T-cell (primary cell): ENCODE data around the gene ITGB4. TPM values are rescaled to one million over a fixed set of nuclear protein-coding genes. Genes with fewer than 3 reads are reported as not detected.

Source experiments
- ATAC-seq, 4 experiments: fragments of 200-7000 bp in 3 of 4; fragments of 150-1000 bp in 1 of 4; cut with Tn5 transposase; replicated peaks in 1 of 4; 1 replicate in 3 of 4; 2 replicates in 1 of 4; pipeline ENCODE4 v1.10.0; 2021; ENCODE audit warnings: moderate library complexity in 3 of 4, mild to moderate bottlenecking in 2 of 4, moderate number of reproducible peaks in 1 of 4
- CTCF ChIA-PET, 2 donors: fragments of 300-600 bp; sonication (Branson Sonifier 250); formaldehyde crosslinking; loops; one replicate each; lab custom pipeline; 2022; ENCODE audit warnings: antibody characterized with exemption in 2 of 2; lab: Charles Lee
- POLR2A ChIA-PET, 2 donors: fragments of 300-600 bp; sonication (Branson Sonifier 250); formaldehyde crosslinking; loops; one replicate each; lab custom pipeline; 2022; ENCODE audit warnings: antibody characterized with exemption in 2 of 2; lab: Charles Lee
- DNase-seq, 35 experiments: peaks; one replicate each; pipeline versions ENCODE4 v3.0.0 to v3.0.0-alpha.2; 2013 to 2023
- H3K27ac ChIP-seq: one replicate; pipeline ENCODE4 v1.5.1; 2013; ENCODE audit warnings: low read length
- H3K27me3 ChIP-seq, 2 experiments: replicated peaks in 1 of 2; 1 replicate in 1 of 2; 2 replicates in 1 of 2; pipeline versions ENCODE4 v1.6.1 to v1.7.0; 2013; ENCODE audit warnings: low read length in 1 of 2, mixed read lengths in 1 of 2; ENCODE audit not compliant: control insufficient read depth in 2 of 2, insufficient read depth in 2 of 2; ENCODE audit errors: extremely low read depth in 1 of 2
- H3K36me3 ChIP-seq, 2 donors: 1 replicate in 1 of 2; 2 replicates in 1 of 2; pipeline versions ENCODE4 v1.6.1 to v1.7.0; 2013; ENCODE audit warnings: low read length in 1 of 2; ENCODE audit not compliant: control insufficient read depth in 2 of 2, insufficient read depth in 1 of 2; ENCODE audit errors: extremely low read depth in 1 of 2
- H3K4me1 ChIP-seq, 2 experiments: 1 replicate in 1 of 2; 2 replicates in 1 of 2; pipeline versions ENCODE4 v1.6.1 to v1.7.0; 2013; ENCODE audit warnings: low read length in 2 of 2, mixed read lengths in 1 of 2; ENCODE audit not compliant: insufficient read depth in 2 of 2, control insufficient read depth in 1 of 2; ENCODE audit errors: extremely low read depth in 1 of 2
- H3K4me3 ChIP-seq, 2 donors: 1 replicate in 1 of 2; 2 replicates in 1 of 2; pipeline versions ENCODE4 v1.5.1 to v1.7.0; 2013; ENCODE audit warnings: mild to moderate bottlenecking in 2 of 2, low read length in 1 of 2, moderate library complexity in 1 of 2; ENCODE audit not compliant: control insufficient read depth in 1 of 2; ENCODE audit errors: extremely low read depth in 1 of 2
- H3K9me3 ChIP-seq: 2 replicates; pipeline ENCODE4 v1.7.0; 2013
- H3K27ac Mint-ChIP-seq, 2 donors: one replicate each; pipeline ENCODE4 v1.8.0; 2020 to 2021; ENCODE audit warnings: mild to moderate bottlenecking in 2 of 2, mixed read lengths in 2 of 2
- H3K27me3 Mint-ChIP-seq, 2 donors: one replicate each; pipeline ENCODE4 v1.8.0; 2021 to 2022; ENCODE audit warnings: mixed read lengths in 2 of 2
- H3K36me3 Mint-ChIP-seq: one replicate; pipeline ENCODE4 v1.8.0; 2021; ENCODE audit warnings: mixed read lengths
- H3K4me1 Mint-ChIP-seq, 3 donors: one replicate each; pipeline ENCODE4 v1.8.0; 2020 to 2022; ENCODE audit warnings: mixed read lengths in 3 of 3, mild to moderate bottlenecking in 1 of 3
- H3K4me3 Mint-ChIP-seq, 3 donors: one replicate each; pipeline ENCODE4 v1.8.0; 2020 to 2022; ENCODE audit warnings: mild to moderate bottlenecking in 3 of 3, mixed read lengths in 3 of 3, moderate library complexity in 3 of 3
- H3K9me3 Mint-ChIP-seq, 3 donors: one replicate each; pipeline ENCODE4 v1.8.0; 2020 to 2022; ENCODE audit warnings: mixed read lengths in 3 of 3
- WGBS: methylation state at CpG from one replicate; pipeline ENCODE4 v1.1.5; 2013; ENCODE audit warnings: missing lambda C conversion rate; ENCODE audit not compliant: insufficient coverage; 5-methylcytosine and 5-hydroxymethylcytosine counted together
- total RNA-seq, 35 experiments: library from RNA in 6 of 35; stranded (reverse) in 6 of 35; fragments of 120-200 nt in 1 of 35; gene quantifications; one replicate each; pipeline versions ENCODE4 v1.2.1 to v1.2.4 and lab custom pipeline; 2013 to 2026

Gene ITGB4
- total RNA-seq, 5 donors from 2014 or later (not counting 1 experiment from before 2014, with no cell fraction given): 0.68 to 1.6 (median 1.5) TPM

DNA sequence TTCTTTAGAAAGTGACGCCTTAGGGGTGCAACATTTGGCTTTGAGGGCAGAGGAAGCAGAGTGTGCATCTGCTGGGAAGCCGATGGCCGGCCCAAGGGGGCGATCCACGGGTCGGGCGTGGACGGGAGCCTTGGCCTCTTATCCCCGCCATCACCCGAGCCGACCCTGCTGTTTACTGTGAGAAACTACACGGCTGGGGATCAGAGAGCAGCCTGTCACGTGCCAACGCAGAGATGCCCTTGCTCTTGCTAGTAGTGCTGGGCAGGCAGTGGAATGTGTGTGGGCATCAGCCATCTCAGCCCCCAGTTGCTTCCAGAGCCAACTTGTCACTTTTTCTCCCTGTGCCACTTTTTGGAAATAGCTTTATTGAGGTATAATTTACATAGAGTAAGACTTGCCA lies 26.7 kb upstream of the ITGB4 start:
- Histone ChIP-seq H3K36me3 (peaks cover 9 to 75% of the 10 kb centered on the region in 2 donors), H3K27ac (no peak overlapping the region), H3K4me3 (no peak overlapping the region), H3K27me3 (no peaks in the 10 kb centered on the region), H3K4me1 (peaks cover 16 to 23% of the 10 kb centered on the region in 2 experiments), H3K9me3 (no peaks in the 10 kb centered on the region)
- 96% methylated on average over 11 of the region's 14 CpGs for WGBS
- POLR2A ChIA-PET: interaction anchor here (0.6 kb wide), 4 partner anchors 12 to 1065 kb away, joined by 3 to 6 read pairs (median 4); no protein-coding TSS in a partner anchor
- no peaks in the 10 kb centered on the region for H3K9me3 Mint-ChIP-seq
- peaks cover 20 to 24% (median 21%) of the 10 kb centered on the region in 3 donors for H3K4me1 Mint-ChIP-seq
- H3K4me3 Mint-ChIP-seq: no peak overlapping the region
- no peak overlapping the region for H3K27ac Mint-ChIP-seq
- CTCF ChIA-PET: interaction anchor here in 1 of 2 donors (0.6 kb wide), 1 partner anchor 17 kb away, joined by 8 read pairs; no protein-coding TSS in a partner anchor
- DNase-seq (no peak), ATAC-seq (no peak)
- H3K27me3 Mint-ChIP-seq: no peaks in the 10 kb centered on the region
- peaks cover 31% of the 10 kb centered on the region for H3K36me3 Mint-ChIP-seq

DNA sequence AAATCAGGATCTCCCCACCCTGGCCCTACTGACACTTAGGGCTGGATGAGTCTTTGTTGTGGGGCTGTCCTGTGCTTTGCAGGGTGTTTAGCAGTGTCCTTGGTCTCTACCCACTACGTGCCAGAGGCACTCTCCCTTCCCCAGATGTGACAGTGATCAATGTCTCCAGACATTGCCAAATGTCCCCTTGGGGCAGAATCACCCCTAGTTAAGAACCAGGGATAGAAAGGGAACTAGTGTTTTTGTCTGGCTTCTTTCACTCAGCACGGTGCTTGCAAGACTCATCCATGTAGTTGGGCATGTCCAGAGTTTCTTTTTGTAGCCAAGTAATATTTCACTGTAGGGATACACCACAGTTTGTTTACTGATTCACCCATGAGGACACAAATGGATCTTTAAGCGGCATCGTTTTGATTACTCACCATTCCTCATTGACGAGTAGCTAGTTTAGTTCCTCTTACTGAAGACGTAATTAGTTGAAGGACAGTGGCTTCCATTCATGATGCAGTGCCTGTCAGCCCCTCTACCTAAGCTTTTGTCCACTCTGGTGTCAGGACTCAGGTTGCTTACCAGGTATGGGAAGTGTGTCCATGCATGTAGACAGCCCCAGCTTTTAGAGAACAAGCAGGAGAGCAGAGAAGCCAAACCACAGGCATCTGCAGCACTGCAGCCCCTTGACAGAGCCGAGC lies 26.0 kb upstream of the ITGB4 start:
- H3K27me3 Mint-ChIP-seq: no peaks in the 10 kb centered on the region
- peaks cover 15 to 18% (median 17%) of the 10 kb centered on the region in 3 donors for H3K4me1 Mint-ChIP-seq
- H3K36me3 Mint-ChIP-seq: peaks cover 38% of the 10 kb centered on the region
- no peaks in the 10 kb centered on the region for H3K27me3 ChIP-seq
- peaks cover 9 to 83% of the 10 kb centered on the region in 2 donors for H3K36me3 ChIP-seq
- 94% methylated on average over 6 of the region's 7 CpGs for WGBS
- H3K27ac ChIP-seq: no peak overlapping the region
- POLR2A ChIA-PET: interaction anchor here (0.6 kb wide), 3 partner anchors 13 to 17 kb away, joined by 3 to 6 read pairs (median 3); no protein-coding TSS in a partner anchor
- H3K4me1 ChIP-seq: peaks cover 10 to 18% of the 10 kb centered on the region in 2 experiments
- no peak overlapping the region for H3K4me3 ChIP-seq
- no peaks in the 10 kb centered on the region for H3K9me3 ChIP-seq
- CTCF ChIA-PET: interaction anchor here in 1 of 2 donors (0.6 kb wide), 1 partner anchor 711 kb away, joined by 5 read pairs; no protein-coding TSS in a partner anchor
- H3K9me3 Mint-ChIP-seq: no peaks in the 10 kb centered on the region
- H3K4me3 Mint-ChIP-seq: no peak overlapping the region
- no peak for ATAC-seq
- DNase-seq: no peak
- no peak overlapping the region for H3K27ac Mint-ChIP-seq

DNA sequence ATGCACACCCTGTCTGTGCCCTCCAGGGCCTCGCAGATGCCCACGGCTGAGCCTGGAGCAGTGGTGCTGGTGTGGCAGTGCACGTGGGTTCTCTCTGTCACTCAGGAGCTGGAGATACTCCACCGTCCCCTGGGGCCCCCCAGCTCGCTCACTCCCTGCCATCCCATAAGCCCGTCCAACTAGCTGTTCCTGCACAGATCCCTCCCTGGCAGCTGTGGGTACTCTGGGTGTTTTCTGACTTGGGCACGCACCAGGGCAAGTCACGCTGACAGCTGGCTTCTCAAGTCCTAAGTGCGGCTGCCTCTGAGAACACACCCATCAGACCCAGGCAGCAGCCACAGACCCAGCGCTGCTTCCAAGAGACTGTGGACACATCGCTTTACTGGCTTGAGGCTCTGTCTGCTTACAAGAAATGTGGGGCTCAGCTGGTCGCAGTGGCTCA lies 25.4 kb upstream of the ITGB4 start:
- no peak overlapping the region for H3K27ac Mint-ChIP-seq
- H3K4me1 ChIP-seq: peaks cover 4 to 12% of the 10 kb centered on the region in 2 experiments
- ChIA-PET POLR2A (interaction anchor here in 1 of 2 donors (0.6 kb wide), 1 partner anchor 15 kb away, joined by 3 read pairs; no protein-coding TSS in a partner anchor), CTCF (interaction anchor here in 1 of 2 donors (0.6 kb wide), 1 partner anchor 710 kb away, joined by 5 read pairs; no protein-coding TSS in a partner anchor)
- DNase-seq: no peak
- H3K9me3 Mint-ChIP-seq: no peaks in the 10 kb centered on the region
- 97% methylated on average over 11 of the region's 12 CpGs for WGBS
- H3K4me3 Mint-ChIP-seq: no peak overlapping the region
- peaks cover 43% of the 10 kb centered on the region for H3K36me3 Mint-ChIP-seq
- no peaks in the 10 kb centered on the region for H3K27me3 Mint-ChIP-seq
- H3K4me1 Mint-ChIP-seq: peaks cover 9 to 12% (median 12%) of the 10 kb centered on the region in 3 donors
- no peak for ATAC-seq
- H3K4me3 ChIP-seq: no peak overlapping the region
- no peaks in the 10 kb centered on the region for H3K9me3 ChIP-seq
- H3K27ac ChIP-seq: no peak overlapping the region
- H3K36me3 ChIP-seq: peaks cover 9 to 85% of the 10 kb centered on the region in 2 donors
- H3K27me3 ChIP-seq: no peaks in the 10 kb centered on the region

DNA sequence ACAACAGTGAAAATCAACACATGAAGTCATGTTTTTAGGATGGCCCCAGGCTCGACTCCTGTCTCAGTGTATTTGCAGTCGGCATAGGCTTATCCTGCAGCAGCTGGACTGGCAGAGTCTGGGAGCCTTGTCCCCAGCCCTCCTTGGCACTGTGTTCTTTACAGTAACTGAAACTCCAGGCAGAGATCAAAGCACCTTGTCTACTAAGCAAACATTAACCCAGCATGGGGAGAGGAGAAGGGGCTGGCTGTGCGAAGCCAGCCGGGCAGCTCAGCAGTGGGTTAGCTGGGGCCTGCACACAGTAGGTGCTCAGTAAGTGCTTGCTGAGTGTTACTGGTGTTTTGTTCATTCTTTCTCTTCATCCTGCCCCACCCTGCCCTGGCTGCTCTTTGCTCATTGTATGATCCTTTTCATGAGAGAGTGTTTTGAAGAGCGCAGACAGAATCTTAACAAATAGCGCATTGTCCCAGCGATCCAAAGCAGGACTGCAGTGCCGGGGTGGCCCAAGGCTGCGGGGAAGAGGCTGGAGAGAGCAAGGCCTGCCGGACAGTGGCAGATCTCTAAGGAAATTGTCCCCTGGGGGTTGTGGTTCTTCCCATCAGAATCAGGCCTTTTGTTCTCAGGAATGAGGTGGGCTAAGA lies 23.5 kb upstream of the ITGB4 start:
- Mint-ChIP-seq H3K9me3 (no peaks in the 10 kb centered on the region), H3K27ac (no peak overlapping the region), H3K4me3 (no peak overlapping the region), H3K4me1 (peaks cover 0 to 2% (median 0%) of the 10 kb centered on the region in 3 donors), H3K27me3 (no peaks in the 10 kb centered on the region), H3K36me3 (peaks cover 53% of the 10 kb centered on the region)
- ChIA-PET POLR2A (interaction anchor here in 1 of 2 donors (0.6 kb wide), 1 partner anchor 669 kb away, joined by 3 read pairs; no protein-coding TSS in a partner anchor), CTCF (interaction anchor here in 1 of 2 donors (0.5 kb wide), 1 partner anchor 25 kb away, joined by 3 read pairs; no protein-coding TSS in a partner anchor)
- H3K9me3 ChIP-seq: no peaks in the 10 kb centered on the region
- H3K36me3 ChIP-seq: peaks cover 18 to 87% of the 10 kb centered on the region in 2 donors
- no peaks in the 10 kb centered on the region for H3K27me3 ChIP-seq
- 94% methylated on average over 8 of the region's 10 CpGs for WGBS
- ATAC-seq (no peak), DNase-seq (no peak)
- H3K27ac ChIP-seq: no peak overlapping the region
- no peaks in the 10 kb centered on the region for H3K4me1 ChIP-seq
- no peak overlapping the region for H3K4me3 ChIP-seq

DNA sequence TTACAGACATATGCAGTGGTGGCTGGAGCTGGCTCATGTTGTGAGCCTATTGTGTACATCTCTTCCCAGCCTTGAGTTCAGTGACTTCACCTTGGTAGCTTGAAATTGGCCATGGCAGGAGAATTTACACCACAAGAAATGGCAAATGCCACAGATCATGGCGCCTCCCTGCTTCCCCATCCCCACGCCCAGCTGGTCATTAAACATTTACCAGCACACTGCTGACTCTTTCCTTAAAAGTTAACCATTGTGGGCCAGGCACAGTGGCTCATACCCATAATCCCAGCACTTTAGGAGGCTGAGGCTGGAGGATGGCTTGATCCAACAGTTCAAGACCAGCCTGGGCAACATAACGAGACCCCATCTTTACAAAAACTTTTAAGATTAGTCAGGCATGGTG lies 22.6 kb upstream of the ITGB4 start:
- Histone ChIP-seq H3K4me3 (no peak overlapping the region), H3K27ac (no peak overlapping the region), H3K4me1 (no peaks in the 10 kb centered on the region), H3K36me3 (peaks cover 23 to 87% of the 10 kb centered on the region in 2 donors), H3K9me3 (no peaks in the 10 kb centered on the region), H3K27me3 (no peaks in the 10 kb centered on the region)
- WGBS: 100% methylated on average over 2 of the region's 3 CpGs
- peaks cover 0 to 2% (median 0%) of the 10 kb centered on the region in 3 donors for H3K4me1 Mint-ChIP-seq
- no peak for ATAC-seq
- no peaks in the 10 kb centered on the region for H3K27me3 Mint-ChIP-seq
- POLR2A ChIA-PET: no interaction called here
- no peak for DNase-seq
- CTCF ChIA-PET: interaction anchor here in 1 of 2 donors (0.5 kb wide), 1 partner anchor 24 kb away, joined by 3 read pairs; no protein-coding TSS in a partner anchor
- no peak overlapping the region for H3K27ac Mint-ChIP-seq
- peaks cover 53% of the 10 kb centered on the region for H3K36me3 Mint-ChIP-seq
- H3K9me3 Mint-ChIP-seq: no peaks in the 10 kb centered on the region
- no peak overlapping the region for H3K4me3 Mint-ChIP-seq

DNA sequence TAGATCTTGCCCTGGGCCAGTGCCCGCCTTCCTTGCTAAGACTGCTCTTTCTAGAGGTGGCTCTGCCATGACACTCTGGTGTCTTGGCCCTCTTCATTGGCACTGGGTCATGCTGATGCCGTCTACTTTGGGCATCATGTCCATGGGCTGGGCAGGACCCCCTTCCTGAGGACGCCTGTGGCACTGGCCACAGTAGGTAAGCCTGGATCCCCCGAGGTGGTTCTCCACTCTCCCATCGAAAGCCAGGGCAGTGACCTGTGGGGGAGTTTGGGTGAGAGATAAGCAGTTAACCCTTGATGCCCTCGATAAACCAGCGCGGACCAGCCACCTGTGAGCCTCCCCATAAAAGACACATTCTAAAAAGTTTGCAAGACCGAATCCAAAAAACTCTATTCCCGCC lies 20.0 kb upstream of the ITGB4 start:
- ATAC-seq (no peak), DNase-seq (no peak)
- H3K4me3 ChIP-seq: no peak overlapping the region
- H3K9me3 ChIP-seq: no peaks in the 10 kb centered on the region
- 97% methylated on average over 8 of the region's 10 CpGs for WGBS
- Mint-ChIP-seq H3K36me3 (peaks cover 51% of the 10 kb centered on the region), H3K4me3 (no peak overlapping the region), H3K27me3 (no peaks in the 10 kb centered on the region), H3K9me3 (no peaks in the 10 kb centered on the region), H3K4me1 (no peaks in the 10 kb centered on the region), H3K27ac (no peak overlapping the region)
- H3K27me3 ChIP-seq: no peaks in the 10 kb centered on the region
- H3K27ac ChIP-seq: no peak overlapping the region
- H3K4me1 ChIP-seq: no peaks in the 10 kb centered on the region
- H3K36me3 ChIP-seq: peaks cover 22 to 88% of the 10 kb centered on the region in 2 donors
- ChIA-PET CTCF (no interaction called here), POLR2A (no interaction called here)
